Astrocyte (in vitro differentiated cells and primary cell): Measurements from ENCODE around the gene SELENOP. TPM values are rescaled to one million over a fixed set of nuclear protein-coding genes. Genes with fewer than 3 reads are reported as not detected.

Experiments used
- DNase-seq: peaks from one replicate; pipeline ENCODE4 v3.0.0-alpha.2; 2010; ENCODE audit warnings: low read depth
- FAIRE-seq: peaks from 2 replicates; lab custom pipeline; 2011; peaks lifted over from hg19 to GRCh38; lab: Jason Lieb, UNC
- H2AFZ ChIP-seq: 2 replicates; pipeline ENCODE4 v1.6.0; 2012; ENCODE audit warnings: low read depth, low read length, inconsistent platforms
- H3K27ac ChIP-seq: 2 replicates; pipeline ENCODE4 v1.5.1; 2011; ENCODE audit warnings: low read depth, low read length, inconsistent platforms
- H3K27me3 ChIP-seq: 2 replicates; pipeline ENCODE4 v1.6.0; 2011; ENCODE audit warnings: low read length, inconsistent platforms; ENCODE audit not compliant: insufficient read depth
- H3K36me3 ChIP-seq: 2 replicates; pipeline ENCODE4 v1.5.1; 2011; ENCODE audit warnings: low read length, inconsistent platforms; ENCODE audit not compliant: insufficient read depth
- H3K4me1 ChIP-seq: 2 replicates; pipeline ENCODE4 v1.5.1; 2011; ENCODE audit warnings: low read length, inconsistent platforms; ENCODE audit not compliant: insufficient read depth
- H3K4me2 ChIP-seq: 2 replicates; pipeline ENCODE4 v1.6.0; 2012; ENCODE audit warnings: low read length, inconsistent platforms
- H3K4me3 ChIP-seq: 2 replicates; pipeline ENCODE4 v1.5.1; 2011; ENCODE audit warnings: low read depth, mild to moderate bottlenecking, low read length, inconsistent platforms; ENCODE audit not compliant: insufficient read depth
- H3K79me2 ChIP-seq: 2 replicates; pipeline ENCODE4 v1.6.0; 2012; ENCODE audit warnings: mild to moderate bottlenecking, low read length, inconsistent platforms; ENCODE audit not compliant: insufficient read depth
- H3K9ac ChIP-seq: 2 replicates; pipeline ENCODE4 v1.6.0; 2012; ENCODE audit warnings: mild to moderate bottlenecking, low read length, inconsistent platforms
- H3K9me3 ChIP-seq: 2 replicates; pipeline ENCODE4 v1.5.1; 2012; ENCODE audit warnings: low read depth, mild to moderate bottlenecking, low read length, inconsistent platforms; ENCODE audit not compliant: insufficient read depth
- H4K20me1 ChIP-seq: 2 replicates; pipeline ENCODE4 v1.6.0; 2012; ENCODE audit warnings: low read length, inconsistent platforms; ENCODE audit not compliant: insufficient read depth
- H3K27ac Mint-ChIP-seq: one replicate; pipeline ENCODE4 v1.8.0; 2021; ENCODE audit warnings: mild to moderate bottlenecking, mixed read lengths; ENCODE audit not compliant: unreplicated experiment
- H3K27me3 Mint-ChIP-seq: one replicate; pipeline ENCODE4 v1.8.0; 2021; ENCODE audit warnings: low read depth, mixed read lengths; ENCODE audit not compliant: unreplicated experiment
- H3K36me3 Mint-ChIP-seq: one replicate; pipeline ENCODE4 v1.8.0; 2021; ENCODE audit warnings: low read depth, mixed read lengths; ENCODE audit not compliant: unreplicated experiment
- H3K4me1 Mint-ChIP-seq: one replicate; pipeline ENCODE4 v1.8.0; 2021; ENCODE audit warnings: low read depth, mixed read lengths; ENCODE audit not compliant: unreplicated experiment
- H3K4me3 Mint-ChIP-seq: one replicate; pipeline ENCODE4 v1.8.0; 2021; ENCODE audit warnings: mild to moderate bottlenecking, moderate library complexity, mixed read lengths; ENCODE audit not compliant: unreplicated experiment
- H3K9me3 Mint-ChIP-seq: one replicate; pipeline ENCODE4 v1.8.0; 2021; ENCODE audit warnings: mild to moderate bottlenecking, mixed read lengths; ENCODE audit not compliant: unreplicated experiment
- CTCF ChIP-seq: IDR thresholded peaks from 2 replicates; pipeline ENCODE4 v1.5.1; 2011; ENCODE audit warnings: low read depth, mild to moderate bottlenecking, inconsistent platforms, low read length, moderate library complexity; ENCODE audit not compliant: insufficient read depth
- EZH2 ChIP-seq: IDR thresholded peaks from 2 replicates; pipeline ENCODE4 v1.6.1; 2012; ENCODE audit warnings: mild to moderate bottlenecking, low read length, inconsistent platforms; ENCODE audit not compliant: insufficient read depth
- total RNA-seq: library from RNA; stranded (reverse); gene quantifications from 2 replicates; pipeline ENCODE4 v1.2.1, GENCODE V29; 2021

Gene SELENOP
- total RNA-seq, 1 donor from 2014 or later: 11.6 TPM

DNA sequence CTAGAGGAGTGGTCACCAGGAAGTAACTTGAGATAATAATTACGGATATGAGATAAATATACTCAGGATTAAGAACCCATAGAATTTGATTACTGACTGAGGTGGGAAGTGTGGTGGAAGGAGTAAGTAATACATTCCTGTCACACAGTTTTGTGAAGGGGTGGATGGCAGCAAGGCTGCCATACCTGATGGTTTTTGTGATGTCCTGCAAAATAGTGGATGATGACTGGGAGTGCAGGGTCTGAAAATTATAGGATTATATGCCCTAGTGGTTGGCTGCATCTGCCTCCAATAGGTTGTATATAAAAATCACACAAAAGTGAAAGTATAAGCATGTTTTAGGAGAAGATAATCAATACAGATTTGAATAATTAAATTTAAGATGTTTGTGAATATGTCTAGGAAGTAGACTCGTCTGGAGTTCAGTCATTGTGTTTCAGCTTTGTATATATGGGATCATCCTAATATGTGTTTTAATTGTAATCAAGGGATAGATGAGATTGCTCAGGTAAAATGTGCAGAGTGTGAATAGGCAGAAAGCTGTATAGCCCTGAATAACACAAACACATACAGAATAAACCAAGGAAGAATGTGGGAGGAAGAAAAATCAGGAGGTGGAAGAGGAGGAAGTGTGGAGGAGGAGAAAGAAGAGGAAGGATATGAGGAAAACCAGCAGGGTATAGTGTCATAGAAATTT is 5.5 kb downstream of the SELENOP start:
- H3K9me3 ChIP-seq: no peaks in the 10 kb centered on the region
- no peaks in the 10 kb centered on the region for H3K27me3 ChIP-seq
- H3K27me3 Mint-ChIP-seq: no peaks in the 10 kb centered on the region
- H2AFZ ChIP-seq: no peak overlapping the region
- no peaks in the 10 kb centered on the region for H3K36me3 Mint-ChIP-seq
- no peak overlapping the region for H3K27ac Mint-ChIP-seq
- H3K4me3 ChIP-seq: no peak overlapping the region
- H3K4me3 Mint-ChIP-seq: no peak overlapping the region
- FAIRE-seq (no peak), DNase-seq (no peak)
- H3K9ac ChIP-seq: no peak overlapping the region
- TF ChIP-seq EZH2: no peak
- TF ChIP-seq CTCF: no peak
- H3K27ac ChIP-seq: no peak overlapping the region
- H3K4me2 ChIP-seq: no peak overlapping the region
- no peaks in the 10 kb centered on the region for H3K4me1 ChIP-seq
- H4K20me1 ChIP-seq: no peaks in the 10 kb centered on the region
- H3K36me3 ChIP-seq: no peaks in the 10 kb centered on the region
- no peaks in the 10 kb centered on the region for H3K9me3 Mint-ChIP-seq
- H3K79me2 ChIP-seq: no peaks in the 10 kb centered on the region
- H3K4me1 Mint-ChIP-seq: peaks cover 2% of the 10 kb centered on the region

DNA sequence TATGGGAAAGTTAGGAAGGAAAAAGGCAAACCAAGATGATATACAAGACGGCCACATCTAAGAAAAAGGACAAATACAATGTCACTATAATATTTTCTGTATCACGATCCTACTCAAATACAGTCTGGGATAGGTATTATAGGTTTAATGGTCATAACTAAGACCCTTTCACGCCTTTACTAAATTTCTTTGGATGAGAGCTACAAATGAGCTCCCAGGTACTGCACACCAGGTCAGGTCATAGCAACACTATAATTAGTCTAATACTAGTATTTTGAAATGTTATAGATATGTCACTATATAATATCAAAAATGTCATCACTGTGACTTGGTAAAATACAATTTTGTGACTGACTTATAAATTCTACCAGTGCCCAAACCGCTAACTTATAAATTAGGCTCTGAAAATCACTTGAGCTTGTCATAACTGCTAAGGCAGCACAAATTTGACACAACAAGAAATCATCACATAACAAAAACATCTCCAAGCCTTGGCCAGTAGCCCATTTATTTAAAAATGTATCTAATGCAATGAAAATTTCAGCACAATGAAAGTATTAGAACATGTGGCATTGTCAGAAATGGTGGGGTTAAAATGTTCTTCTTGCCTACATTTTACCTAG is 6.9 kb downstream of the SELENOP start:
- H3K4me1 Mint-ChIP-seq: no peaks in the 10 kb centered on the region
- H3K9me3 Mint-ChIP-seq: no peaks in the 10 kb centered on the region
- no peaks in the 10 kb centered on the region for H4K20me1 ChIP-seq
- H3K36me3 Mint-ChIP-seq: no peaks in the 10 kb centered on the region
- H3K27me3 ChIP-seq: no peaks in the 10 kb centered on the region
- H3K27ac Mint-ChIP-seq: no peak overlapping the region
- no peaks in the 10 kb centered on the region for H3K9me3 ChIP-seq
- DNase-seq (no peak), FAIRE-seq (no peak)
- H3K4me3 Mint-ChIP-seq: no peak overlapping the region
- H3K36me3 ChIP-seq: no peaks in the 10 kb centered on the region
- no peak overlapping the region for H3K4me3 ChIP-seq
- H3K4me1 ChIP-seq: no peaks in the 10 kb centered on the region
- H3K27ac ChIP-seq: no peak overlapping the region
- TF ChIP-seq EZH2 (no peak), CTCF (no peak)
- no peak overlapping the region for H3K9ac ChIP-seq
- no peaks in the 10 kb centered on the region for H3K79me2 ChIP-seq
- H3K27me3 Mint-ChIP-seq: no peaks in the 10 kb centered on the region
- H3K4me2 ChIP-seq: no peak overlapping the region
- no peak overlapping the region for H2AFZ ChIP-seq
